H1 (cell line): ENCODE measurements around the gene CCP110. TPM values are rescaled to one million over a fixed set of nuclear protein-coding genes. Genes with fewer than 3 reads are reported as not detected.

Experiments
- ASH2L ChIP-seq: fragments of 200-600, 300-600 bp; sonication (generic); IDR thresholded peaks from one replicate; pipeline ENCODE4 v1.7.1; 2017; ENCODE audit warnings: low read length
- BACH1 ChIP-seq: IDR thresholded peaks from 2 replicates; pipeline ENCODE4 v1.6.1; 2012; ENCODE audit warnings: low read length, improper control_type of control experiment
- BCL11A ChIP-seq, 2 experiments: IDR thresholded peaks; one replicate each; pipeline ENCODE4 v1.6.1; 2011; ENCODE audit warnings: low read depth in 2 of 2, low read length in 2 of 2, mild to moderate bottlenecking in 2 of 2
- CBX8 ChIP-seq: fragments of 300-800, 300-1000 bp; sonication (generic); IDR thresholded peaks from 2 replicates; pipeline ENCODE4 v1.7.1; 2016; ENCODE audit warnings: low read depth, low read length, borderline replicate concordance
- CHD2 ChIP-seq: IDR thresholded peaks from 2 replicates; pipeline ENCODE4 v1.6.1; 2012; ENCODE audit warnings: low read length, improper control_type of control experiment
- E2F6 ChIP-seq: IDR thresholded peaks from 2 replicates; pipeline ENCODE4 v1.6.1; 2012; ENCODE audit warnings: inconsistent platforms
- EP300 ChIP-seq, 2 experiments: IDR thresholded peaks; 1 replicate in 1 of 2; 2 replicates in 1 of 2; pipeline ENCODE4 v1.6.1; 2011 to 2012; ENCODE audit warnings: low read depth in 2 of 2, low read length in 2 of 2, mild to moderate bottlenecking in 2 of 2, borderline replicate concordance in 1 of 2, inconsistent platforms in 1 of 2, moderate library complexity in 1 of 2
- EZH2 ChIP-seq: fragments of 200-600 bp; sonication (generic); IDR thresholded peaks from 2 replicates; pipeline ENCODE4 v1.7.1; 2012; ENCODE audit warnings: low read depth, mild to moderate bottlenecking, moderate library complexity, low read length, inconsistent platforms; ENCODE audit not compliant: severe bottlenecking
- HDAC2 ChIP-seq, 2 experiments: fragments of 300-600 bp in 1 of 2; sonication (generic) in 1 of 2; IDR thresholded peaks; 2 replicates each; pipeline ENCODE4 v1.6.1; 2011 to 2012; ENCODE audit warnings: low read depth in 2 of 2, low read length in 2 of 2, mild to moderate bottlenecking in 2 of 2, moderate library complexity in 2 of 2, borderline replicate concordance in 1 of 2, inconsistent platforms in 1 of 2
- JUND ChIP-seq: IDR thresholded peaks from 2 replicates; pipeline ENCODE4 v1.6.1; 2011; ENCODE audit warnings: mild to moderate bottlenecking, improper control_type of control experiment, low read length
- KDM5A ChIP-seq: fragments of 200-600 bp; IDR thresholded peaks from 2 replicates; pipeline ENCODE4 v1.7.1; 2012; ENCODE audit warnings: mild to moderate bottlenecking, low read length, inconsistent platforms, mixed read lengths
- MAFK ChIP-seq: IDR thresholded peaks from 2 replicates; pipeline ENCODE4 v1.6.1; 2012; ENCODE audit warnings: low read depth, mild to moderate bottlenecking, improper control_type of control experiment, low read length
- POLR2AphosphoS5 ChIP-seq: IDR thresholded peaks from 2 replicates; pipeline ENCODE4 v1.6.1; 2011; ENCODE audit warnings: low read depth, low read length
- POU5F1 ChIP-seq: IDR thresholded peaks from 2 replicates; pipeline ENCODE4 v1.6.1; 2011; ENCODE audit warnings: low read depth, mild to moderate bottlenecking, low read length, moderate library complexity
- RBBP5 ChIP-seq: IDR thresholded peaks from 2 replicates; pipeline ENCODE4 v1.7.1; 2012; ENCODE audit warnings: low read depth, mild to moderate bottlenecking, inconsistent platforms, low read length, moderate library complexity, borderline replicate concordance
- SP4 ChIP-seq: IDR thresholded peaks from 2 replicates; pipeline ENCODE4 v1.6.1; 2012; ENCODE audit warnings: low read length, inconsistent platforms
- SUZ12 ChIP-seq: fragments of 200-600 bp; sonication (generic); IDR thresholded peaks from 2 replicates; pipeline ENCODE4 v1.6.1; 2012; ENCODE audit warnings: mild to moderate bottlenecking, inconsistent platforms, low read length, moderate library complexity, mixed read lengths
- TBP ChIP-seq: IDR thresholded peaks from 2 replicates; pipeline ENCODE4 v1.6.1; 2011; ENCODE audit warnings: low read depth, low read length, improper control_type of control experiment
- USF2 ChIP-seq: IDR thresholded peaks from 2 replicates; pipeline ENCODE4 v1.6.1; 2011; ENCODE audit warnings: low read length, improper control_type of control experiment
- polyA plus RNA-seq, 7 experiments: library from polyadenylated mRNA; depleted of rRNA in 3 of 7; stranded (reverse) in 5 of 7; unstranded in 2 of 7; fragments of >200 nt in 5 of 7; fragments of 200-250 nt in 2 of 7; gene quantifications; 1 replicate in 5 of 7; 2 replicates in 1 of 7; 4 replicates in 1 of 7; pipeline versions ENCODE4 v1.2.1 to v1.2.3, GENCODE V29; 2011 to 2013; ENCODE audit warnings: missing spikeins in 2 of 7, mixed read lengths in 2 of 7
- total RNA-seq: library from RNA; stranded (reverse); fragmentation: NEBNext Ultra II Directional; extraction: Animal tissue kit (Norgen Biotek cat#: 25700); gene quantifications from 2 replicates; pipeline ENCODE4 v1.2.1, GENCODE V29; 2021
- TF ChIP-seq, protein P1 (sequence below): IDR thresholded peaks from 2 replicates; pipeline ENCODE4 v1.6.1; 2012; ENCODE audit warnings: low read length, inconsistent platforms

CCP110 gene
- total and polyA plus RNA-seq, 2 of the 8 experiments (the other 6 are each of a cell fraction or from before 2014, with no cell fraction given): 3.2 to 19.8 TPM

GRCh38 chr16:19555186-19555937 is 31.6 kb downstream of the CCP110 start, which contains the start of gene VPS35L (continued):
- TF ChIP-seq EZH2: no peak
- no peak for TF ChIP-seq SUZ12
- TF ChIP-seq CHD2: 0 out of 2 replicates have a peak, but pooled peaks have one; percentile 45
- peak; percentile 67; the same call in 1 of the 2 replicates for TF ChIP-seq MAFK
- TF ChIP-seq CBX8: no peak
- no peak; a peak in 1 of 3 replicates for TF ChIP-seq EP300 (IDR thresholded peaks at IDR 0.05; ENCODE audit: borderline replicate concordance in 1 of 2, low read depth in 2 of 2, low read length in 2 of 2)
- peak; percentile 84 for TF ChIP-seq POLR2AphosphoS5
- TF ChIP-seq POU5F1: no peak
- TF ChIP-seq E2F6: peak; percentile 46; the same call in 1 of the 2 replicates
- peak; percentile 84 for TF ChIP-seq BACH1
- peak; percentile 79 for TF ChIP-seq USF2
- peak in 1 of 2 experiments; percentile 8; a peak in 1 of 4 replicates for TF ChIP-seq HDAC2 (IDR thresholded peaks at IDR 0.05; ENCODE audit: borderline replicate concordance in 1 of 2, low read depth in 2 of 2, low read length in 2 of 2)
- TF ChIP-seq KDM5A: peak; percentile 69
- TF ChIP-seq SP4: peak; percentile 65; the same call in 1 of the 2 replicates
- no peak for TF ChIP-seq ASH2L
- TF ChIP-seq TBP: peak; percentile 73
- TF ChIP-seq JUND: peak; percentile 95
- TF ChIP-seq RBBP5: peak; percentile 74
- TF ChIP-seq, protein P1, sequence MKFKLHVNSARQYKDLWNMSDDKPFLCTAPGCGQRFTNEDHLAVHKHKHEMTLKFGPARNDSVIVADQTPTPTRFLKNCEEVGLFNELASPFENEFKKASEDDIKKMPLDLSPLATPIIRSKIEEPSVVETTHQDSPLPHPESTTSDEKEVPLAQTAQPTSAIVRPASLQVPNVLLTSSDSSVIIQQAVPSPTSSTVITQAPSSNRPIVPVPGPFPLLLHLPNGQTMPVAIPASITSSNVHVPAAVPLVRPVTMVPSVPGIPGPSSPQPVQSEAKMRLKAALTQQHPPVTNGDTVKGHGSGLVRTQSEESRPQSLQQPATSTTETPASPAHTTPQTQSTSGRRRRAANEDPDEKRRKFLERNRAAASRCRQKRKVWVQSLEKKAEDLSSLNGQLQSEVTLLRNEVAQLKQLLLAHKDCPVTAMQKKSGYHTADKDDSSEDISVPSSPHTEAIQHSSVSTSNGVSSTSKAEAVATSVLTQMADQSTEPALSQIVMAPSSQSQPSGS: peak; percentile 89
- no peak for TF ChIP-seq BCL11A (IDR thresholded peaks at IDR 0.05; ENCODE audit: low read depth in 2 of 2, low read length in 2 of 2)
